H9 (cell line): ENCODE results near the gene ADAMTS17. TPM values are rescaled to one million over a fixed set of nuclear protein-coding genes. Genes with fewer than 3 reads are reported as not detected.

Source experiments
- DNase-seq: peaks from one replicate; pipeline ENCODE4 v3.0.0-alpha.2; 2017
- H2AFZ ChIP-seq: one replicate; pipeline ENCODE4 v1.6.1; 2013; ENCODE audit warnings: mild to moderate bottlenecking, low read length, control low read depth, moderate library complexity
- H2AK5ac ChIP-seq: 2 replicates; pipeline ENCODE4 v1.6.1; 2013; ENCODE audit warnings: low read length, control low read depth, mixed read lengths; ENCODE audit not compliant: insufficient read length
- H2BK120ac ChIP-seq: one replicate; pipeline ENCODE4 v1.6.1; 2013; ENCODE audit warnings: low read depth, mild to moderate bottlenecking, low read length, control low read depth, inconsistent platforms; ENCODE audit not compliant: poor library complexity, severe bottlenecking
- H2BK12ac ChIP-seq: 2 replicates; pipeline ENCODE4 v1.6.1; 2013; ENCODE audit warnings: low read length, control low read depth, mixed read lengths, low read depth; ENCODE audit not compliant: insufficient read length
- H2BK15ac ChIP-seq: 2 replicates; pipeline ENCODE4 v1.6.1; 2013; ENCODE audit warnings: low read depth, low read length, control low read depth
- H2BK20ac ChIP-seq: one replicate; pipeline ENCODE4 v1.6.1; 2013; ENCODE audit warnings: low read depth, mild to moderate bottlenecking, low read length, control low read depth, inconsistent platforms; ENCODE audit not compliant: poor library complexity, severe bottlenecking
- H2BK5ac ChIP-seq: 2 replicates; pipeline ENCODE4 v1.6.1; 2013; ENCODE audit warnings: low read length, control low read depth, mixed read lengths; ENCODE audit not compliant: insufficient read length
- H3K14ac ChIP-seq: 2 replicates; pipeline ENCODE4 v1.6.1; 2013; ENCODE audit warnings: low read length, control low read depth; ENCODE audit not compliant: insufficient read depth
- H3K18ac ChIP-seq: 2 replicates; pipeline ENCODE4 v1.6.1; 2013; ENCODE audit warnings: low read depth, mild to moderate bottlenecking, mixed read lengths, low read length, control low read depth; ENCODE audit not compliant: insufficient read length
- H3K23ac ChIP-seq: 2 replicates; pipeline ENCODE4 v1.6.1; 2013; ENCODE audit warnings: low read length, control low read depth, mixed read lengths, low read depth; ENCODE audit not compliant: insufficient read length
- H3K23me2 ChIP-seq: 2 replicates; pipeline ENCODE4 v1.6.1; 2013; ENCODE audit warnings: low read depth, mild to moderate bottlenecking, mixed read lengths, low read length, control low read depth; ENCODE audit not compliant: insufficient read length, poor library complexity, severe bottlenecking
- H3K27ac ChIP-seq: 2 replicates; pipeline ENCODE4 v1.5.1; 2013; ENCODE audit warnings: low read length, control low read depth, mixed read lengths, low read depth; ENCODE audit not compliant: insufficient read length
- H3K27me3 ChIP-seq: 2 replicates; pipeline ENCODE4 v1.6.1; 2013; ENCODE audit warnings: low read length, control low read depth, inconsistent platforms; ENCODE audit not compliant: insufficient read depth
- H3K4ac ChIP-seq: 2 replicates; pipeline ENCODE4 v1.6.1; 2013; ENCODE audit warnings: low read depth, mild to moderate bottlenecking, control low read depth, inconsistent platforms, low read length, moderate library complexity
- H3K4me1 ChIP-seq: 2 replicates; pipeline ENCODE4 v1.6.1; 2013; ENCODE audit warnings: low read length, control low read depth, inconsistent platforms; ENCODE audit not compliant: insufficient read depth
- H3K4me2 ChIP-seq: 2 replicates; pipeline ENCODE4 v1.6.1; 2013; ENCODE audit warnings: low read length, control low read depth, mixed read lengths; ENCODE audit not compliant: insufficient read length, insufficient read depth
- H3K56ac ChIP-seq: 2 replicates; pipeline ENCODE4 v1.6.1; 2013; ENCODE audit warnings: low read depth, mild to moderate bottlenecking, mixed read lengths, low read length, control low read depth; ENCODE audit not compliant: insufficient read length
- H3K79me1 ChIP-seq: 2 replicates; pipeline ENCODE4 v1.6.1; 2013; ENCODE audit warnings: low read depth, mild to moderate bottlenecking, moderate library complexity, low read length, control low read depth, inconsistent platforms; ENCODE audit not compliant: insufficient read depth, poor library complexity, severe bottlenecking
- H3K79me2 ChIP-seq: 2 replicates; pipeline ENCODE4 v1.6.1; 2013; ENCODE audit warnings: low read length, control low read depth, inconsistent platforms; ENCODE audit not compliant: insufficient read depth
- H3K9ac ChIP-seq: 2 replicates; pipeline ENCODE4 v1.6.1; 2013; ENCODE audit warnings: low read length, control low read depth, mixed read lengths; ENCODE audit not compliant: insufficient read length; ENCODE audit errors: extremely low read depth
- H3K9me3 ChIP-seq: one replicate; pipeline ENCODE4 v1.6.1; 2013; ENCODE audit warnings: low read depth, low read length, inconsistent platforms; ENCODE audit not compliant: control insufficient read depth
- H3T11ph ChIP-seq: one replicate; pipeline ENCODE4 v1.6.1; 2013; ENCODE audit warnings: mild to moderate bottlenecking, low read length, control low read depth, inconsistent platforms
- H4K20me1 ChIP-seq: one replicate; pipeline ENCODE4 v1.6.1; 2013; ENCODE audit not compliant: control insufficient read depth, insufficient read length, insufficient read depth
- H4K5ac ChIP-seq: 2 replicates; pipeline ENCODE4 v1.6.1; 2013; ENCODE audit warnings: low read depth, mild to moderate bottlenecking, mixed read lengths, low read length, control low read depth; ENCODE audit not compliant: insufficient read length
- H4K8ac ChIP-seq: replicated peaks from 2 replicates; pipeline ENCODE4 v1.6.1; 2013; ENCODE audit warnings: low read length, control low read depth, mixed read lengths, low read depth; ENCODE audit not compliant: insufficient read length
- H4K91ac ChIP-seq: 2 replicates; pipeline ENCODE4 v1.6.1; 2013; ENCODE audit warnings: low read depth, mild to moderate bottlenecking, moderate library complexity, mixed read lengths, low read length, control low read depth; ENCODE audit not compliant: insufficient read length
- H3K27ac Mint-ChIP-seq, 3 experiments: 2 replicates in 2 of 3; 3 replicates in 1 of 3; pipeline ENCODE4 v1.8.0; 2020 to 2021; ENCODE audit warnings: mixed read lengths in 3 of 3, mild to moderate bottlenecking in 1 of 3, moderate library complexity in 1 of 3
- H3K27me3 Mint-ChIP-seq: 2 replicates; pipeline ENCODE4 v1.8.0; 2021; ENCODE audit warnings: low read depth, mild to moderate bottlenecking, moderate library complexity, mixed read lengths
- H3K36me3 Mint-ChIP-seq, 3 experiments: 2 replicates in 2 of 3; 3 replicates in 1 of 3; pipeline ENCODE4 v1.8.0; 2020 to 2021; ENCODE audit warnings: low read depth in 3 of 3, mixed read lengths in 3 of 3; ENCODE audit not compliant: insufficient read depth in 1 of 3
- H3K4me1 Mint-ChIP-seq, 2 experiments: 2 replicates each; pipeline ENCODE4 v1.8.0; 2020; ENCODE audit warnings: mixed read lengths in 2 of 2
- H3K4me3 Mint-ChIP-seq, 2 experiments: 2 replicates in 1 of 2; 3 replicates in 1 of 2; pipeline ENCODE4 v1.8.0; 2020 to 2021; ENCODE audit warnings: mild to moderate bottlenecking in 2 of 2, mixed read lengths in 2 of 2, moderate library complexity in 1 of 2
- H3K9me3 Mint-ChIP-seq, 2 experiments: 2 replicates in 1 of 2; 3 replicates in 1 of 2; pipeline ENCODE4 v1.8.0; 2020; ENCODE audit warnings: mild to moderate bottlenecking in 2 of 2, mixed read lengths in 2 of 2, moderate library complexity in 1 of 2
- CTCF ChIP-seq: fragments of 200-600 bp; sonication (generic); conservative IDR thresholded peaks from 3 replicates; pipeline ENCODE4 v1.8.0; 2021; ENCODE audit warnings: antibody characterized with exemption, mild to moderate bottlenecking
- whole genome bisulfite sequencing: extraction: QIAGEN DNeasy Blood & Tissue Kit; methylation state at CpG from one replicate; pipeline ENCODE4 v1.1.7; 2013; ENCODE audit warnings: missing lambda C conversion rate, low lambda C conversion rate, mixed read lengths; ENCODE audit not compliant: insufficient read length; ENCODE audit errors: extremely low coverage; 5-methylcytosine and 5-hydroxymethylcytosine counted together
- total RNA-seq: library from RNA; stranded (reverse); gene quantifications from 2 replicates; pipeline ENCODE4 v1.2.1, GENCODE V29; 2021

The ADAMTS17 gene
- total RNA-seq, 1 experiment from 2014 or later, result 2.9 TPM

GRCh38 chr15:100081454-100081853 is 260.3 kb downstream of the ADAMTS17 start:
- Mint-ChIP-seq H3K36me3 (peaks cover 0 to 7% (median 3%) of the 10 kb centered on the region in 3 experiments; a peak in 4 of 7 replicates), H3K27me3 (peaks cover 2% of the 10 kb centered on the region), H3K4me3 (no peak overlapping the region), H3K4me1 (peaks cover 14 to 15% of the 10 kb centered on the region in 2 experiments), H3K27ac (no peak overlapping the region), H3K9me3 (peaks cover 5 to 10% of the 10 kb centered on the region in 2 experiments; a peak in 4 of 5 replicates)
- Histone ChIP-seq H3K9ac (no peak overlapping the region), H3K23ac (no peak overlapping the region), H2AK5ac (no peak overlapping the region), H3K4me1 (no peaks in the 10 kb centered on the region), H3K4ac (no peak overlapping the region), H4K20me1 (no peaks in the 10 kb centered on the region), H3K9me3 (no peaks in the 10 kb centered on the region), H4K8ac (no peak overlapping the region), H3K18ac (no peak overlapping the region), H3K23me2 (no peaks in the 10 kb centered on the region), H2BK20ac (no peak overlapping the region), H3K4me2 (no peak overlapping the region), H3K79me1 (no peaks in the 10 kb centered on the region), H3K27ac (no peak overlapping the region), H2AFZ (no peak overlapping the region), H3K56ac (no peak overlapping the region), H3K14ac (no peak overlapping the region), H4K91ac (no peak overlapping the region), H3K79me2 (no peaks in the 10 kb centered on the region), H4K5ac (no peak overlapping the region), H3T11ph (no peak overlapping the region), H3K27me3 (no peaks in the 10 kb centered on the region), H2BK5ac (no peak overlapping the region), H2BK15ac (no peak overlapping the region), H2BK120ac (no peak overlapping the region), H2BK12ac (no peak overlapping the region)
- no peak for TF ChIP-seq CTCF
- DNase-seq, result no peak
- no CpG with 5 or more reads among the region's 4 CpGs for WGBS
